Activated CD4-positive, alpha-beta T cell treated with anti-CD3 and anti-CD28 coated beads, Interleukin-2, amount 10 ng/mL, durations not matched to agents 24 days and 14 days (primary cell): ENCODE data around the gene FAM181B. TPM values are rescaled to one million over a fixed set of nuclear protein-coding genes. Genes with fewer than 3 reads are reported as not detected.

Experiments used
- DNase-seq: peaks from one replicate; pipeline ENCODE4 v3.0.0; 2022
- H3K27ac Mint-ChIP-seq: one replicate; pipeline ENCODE4 v1.8.0; 2022; ENCODE audit warnings: mild to moderate bottlenecking, mixed read lengths
- H3K27me3 Mint-ChIP-seq: one replicate; pipeline ENCODE4 v1.8.0; 2022; ENCODE audit warnings: mixed read lengths
- H3K36me3 Mint-ChIP-seq: one replicate; pipeline ENCODE4 v1.8.0; 2022; ENCODE audit warnings: low read depth, mild to moderate bottlenecking, mixed read lengths
- H3K4me1 Mint-ChIP-seq: one replicate; pipeline ENCODE4 v1.8.0; 2021; ENCODE audit warnings: mixed read lengths
- H3K4me3 Mint-ChIP-seq: one replicate; pipeline ENCODE4 v1.8.0; 2022; ENCODE audit warnings: mild to moderate bottlenecking, moderate library complexity, mixed read lengths
- H3K9me3 Mint-ChIP-seq: one replicate; pipeline ENCODE4 v1.8.0; 2021; ENCODE audit warnings: mixed read lengths
- intact Hi-C: fragments of 100-400 bp; cut with micrococcal nuclease; formaldehyde crosslinking; loops from one replicate; pipeline ENCODE4 v1.15.1; 2023
- total RNA-seq: library from RNA; stranded (reverse); gene quantifications from 2 replicates; pipeline ENCODE4 v1.2.3, GENCODE V29; 2022

The FAM181B gene
- total RNA-seq, 1 donor from 2014 or later = not detected

- Mint-ChIP-seq H3K36me3 (no peaks in the 10 kb centered on the region), H3K27ac (no peak overlapping the region), H3K9me3 (no peaks in the 10 kb centered on the region), H3K4me1 (peaks cover 3% of the 10 kb centered on the region), H3K27me3 (peaks cover 8% of the 10 kb centered on the region), H3K4me3 (no peak overlapping the region)
- no peak for DNase-seq
- intact Hi-C loops = loop anchor here (10.0 kb wide), 1 partner anchor 1879 kb away; no protein-coding TSS in a partner anchor
Observed at GRCh38 chr11:82686211-82686610, 47.5 kb downstream of the FAM181B start.

DNA sequence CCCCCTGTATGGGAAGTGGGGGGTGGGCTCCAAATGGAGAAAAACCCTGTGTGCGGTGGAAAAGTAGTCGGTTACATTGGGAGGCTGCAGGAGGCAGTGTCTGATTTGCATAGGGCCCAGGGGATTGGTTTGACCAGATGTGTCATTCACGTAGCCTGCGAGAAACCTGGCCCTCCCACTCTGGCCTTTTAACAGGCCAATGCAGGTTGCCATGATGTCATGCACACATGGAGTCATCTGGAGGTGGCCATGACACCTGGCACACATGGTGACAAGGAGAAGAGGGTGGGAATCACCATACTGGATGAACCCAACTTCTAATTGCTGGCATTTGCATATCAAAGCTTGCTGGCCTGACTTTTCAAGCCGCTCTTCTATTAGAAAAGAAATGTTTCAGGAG is 50.6 kb downstream of the FAM181B start:
- peaks cover 8% of the 10 kb centered on the region for H3K27me3 Mint-ChIP-seq
- H3K4me3 Mint-ChIP-seq = no peak overlapping the region
- H3K27ac Mint-ChIP-seq = no peak overlapping the region
- DNase-seq = no peak
- no peaks in the 10 kb centered on the region for H3K9me3 Mint-ChIP-seq
- H3K36me3 Mint-ChIP-seq = no peaks in the 10 kb centered on the region
- peaks cover 3% of the 10 kb centered on the region for H3K4me1 Mint-ChIP-seq
- intact Hi-C loops = loop anchor here (10.0 kb wide), 1 partner anchor 1882 kb away; no protein-coding TSS in a partner anchor

DNA sequence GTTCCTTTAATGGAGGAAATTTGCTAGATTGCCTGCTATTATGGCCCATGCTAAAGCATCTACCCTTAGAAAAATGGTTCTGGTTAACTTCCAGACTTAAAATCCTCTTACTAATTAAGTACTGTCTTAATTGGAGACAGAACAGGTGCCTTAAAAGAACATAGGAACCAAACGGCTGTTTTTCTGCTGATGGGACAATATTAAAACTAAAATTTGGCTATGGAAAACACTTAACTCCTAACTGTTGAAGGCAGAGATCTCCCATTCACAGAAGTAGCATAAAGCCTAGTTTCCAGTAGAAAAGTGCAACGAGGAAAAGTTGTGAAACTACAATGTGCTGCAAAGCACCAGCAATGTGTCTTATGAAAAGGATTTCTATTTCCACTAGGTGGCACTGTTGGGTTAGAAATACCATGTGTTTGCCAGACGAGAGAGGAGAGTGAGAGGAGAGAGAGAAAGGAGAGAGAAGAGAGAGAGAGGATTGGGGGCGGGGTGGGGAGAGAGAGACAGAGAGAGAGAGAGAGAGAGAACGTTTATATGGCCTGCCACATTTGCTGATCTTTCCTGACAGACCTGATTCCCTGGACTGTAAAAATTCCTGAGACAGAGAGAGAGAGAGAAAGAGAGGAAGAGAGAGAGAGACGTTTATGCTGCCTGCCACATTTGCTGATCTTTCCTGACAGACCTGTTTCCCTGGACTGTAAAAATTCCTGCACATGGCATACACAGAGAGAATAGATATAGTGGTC is 51.5 kb downstream of the FAM181B start:
- peak; percentile 75 for DNase-seq
- intact Hi-C loops = loop anchor here (10.0 kb wide), 1 partner anchor 1883 kb away; no protein-coding TSS in a partner anchor
- Mint-ChIP-seq H3K4me3 (no peak overlapping the region), H3K4me1 (peaks cover 3% of the 10 kb centered on the region), H3K36me3 (no peaks in the 10 kb centered on the region), H3K9me3 (no peaks in the 10 kb centered on the region), H3K27ac (no peak overlapping the region), H3K27me3 (peaks cover 5% of the 10 kb centered on the region)

- H3K27ac Mint-ChIP-seq = no peak overlapping the region
- no peaks in the 10 kb centered on the region for H3K36me3 Mint-ChIP-seq
- no peak for DNase-seq
- H3K27me3 Mint-ChIP-seq = peaks cover 5% of the 10 kb centered on the region
- H3K4me1 Mint-ChIP-seq = peaks cover 3% of the 10 kb centered on the region
- H3K9me3 Mint-ChIP-seq = no peaks in the 10 kb centered on the region
- H3K4me3 Mint-ChIP-seq = no peak overlapping the region
- intact Hi-C loops = loop anchor here (10.0 kb wide), 1 partner anchor 1885 kb away; no protein-coding TSS in a partner anchor
Observed at GRCh38 chr11:82680252-82680651, 53.4 kb downstream of the FAM181B start.

Other genes starting within 250 kb of the FAM181B start
- gene PRCP, start 166.6 kb upstream of the FAM181B start, total RNA-seq = 20.6 and 22.6 TPM in 2 replicates
- gene DDIAS, start 167.9 kb upstream of the FAM181B start, total RNA-seq = 25.2 and 26.9 TPM in 2 replicates